Measurements from ENCODE around the gene RNF2.

GRCh38 chr1:185050823-185051451 lies 5.6 kb downstream of the RNF2 start:
- TF ChIP-seq POLR2A (IDR thresholded peaks at IDR 0.05; ENCODE audit: low read length) (no peak), GATA1 (IDR thresholded peaks at IDR 0.05; ENCODE audit: low read depth, low read length) (no peak)

Data from erythroblast (primary cell).